GM12865 (cell line): ENCODE data around the gene GOLGA3.
A peak's percentile ranks its signal among the peaks of the same experiment; 100 is the strongest.

ENCODE experiments used
- DNase-seq: peaks from one replicate; pipeline ENCODE4 v3.0.0; 2010; ENCODE audit warnings: low read depth
- H3K4me3 ChIP-seq: 2 replicates; pipeline ENCODE4 v1.5.1; 2011; ENCODE audit warnings: mild to moderate bottlenecking, low read depth, low read length, control low read depth
- CTCF ChIP-seq: IDR thresholded peaks from 2 replicates; pipeline ENCODE4 v1.5.1; 2011; ENCODE audit warnings: low read length, control low read depth, low read depth, inconsistent platforms; ENCODE audit not compliant: insufficient read depth; ENCODE audit errors: missing control alignments

The GOLGA3 gene

GRCh38 chr12:132835076-132836025, 6.7 kb upstream of the GOLGA3 start:
- no peak for TF ChIP-seq CTCF

GRCh38 chr12:132834181-132834711, 5.6 kb upstream of the GOLGA3 start:
- peak; percentile 80 for DNase-seq
- TF ChIP-seq CTCF, result no peak

More at GRCh38 chr12:132835076-132836025, 6.7 kb upstream of the GOLGA3 start:
- peak overlapping the region; percentile 18; the same call in 1 of the 2 replicates for H3K4me3 ChIP-seq
- no peak for DNase-seq

GRCh38 chr12:132833341-132833740, 4.7 kb upstream of the GOLGA3 start:
- TF ChIP-seq CTCF, result no peak
- no peak overlapping the region for H3K4me3 ChIP-seq
- no peak for DNase-seq

More at GRCh38 chr12:132834181-132834711, 5.6 kb upstream of the GOLGA3 start:
- H3K4me3 ChIP-seq, result no peak overlapping the region

GRCh38 chr12:132831771-132832170, 3.1 kb upstream of the GOLGA3 start:
- TF ChIP-seq CTCF, result no peak
- H3K4me3 ChIP-seq, result no peak overlapping the region
- DNase-seq, result no peak

- peak; percentile 63 for DNase-seq
- H3K4me3 ChIP-seq, result peak overlapping the region; percentile 97
- TF ChIP-seq CTCF, result no peak
Observed at GRCh38 chr12:132827763-132828703, 636 bp downstream of the GOLGA3 start.

- no peak for DNase-seq
- no peak for TF ChIP-seq CTCF
- H3K4me3 ChIP-seq, result no peak overlapping the region
Observed at GRCh38 chr12:132825861-132826260, 2.8 kb downstream of the GOLGA3 start.
